GM19455 (cell line): ENCODE results near the gene FMNL2.
"Not testable (repeated sequence)": the region's sequence is repeated elsewhere in the genome, so short reads cannot be mapped to it uniquely, and the experiment has no call there.

Experiments used
- ATAC-seq: cut with Tn5 transposase; IDR thresholded peaks from one replicate; pipeline ENCODE4 v1.9.1; 2021; ENCODE audit not compliant: unreplicated experiment

The FMNL2 gene

DNA sequence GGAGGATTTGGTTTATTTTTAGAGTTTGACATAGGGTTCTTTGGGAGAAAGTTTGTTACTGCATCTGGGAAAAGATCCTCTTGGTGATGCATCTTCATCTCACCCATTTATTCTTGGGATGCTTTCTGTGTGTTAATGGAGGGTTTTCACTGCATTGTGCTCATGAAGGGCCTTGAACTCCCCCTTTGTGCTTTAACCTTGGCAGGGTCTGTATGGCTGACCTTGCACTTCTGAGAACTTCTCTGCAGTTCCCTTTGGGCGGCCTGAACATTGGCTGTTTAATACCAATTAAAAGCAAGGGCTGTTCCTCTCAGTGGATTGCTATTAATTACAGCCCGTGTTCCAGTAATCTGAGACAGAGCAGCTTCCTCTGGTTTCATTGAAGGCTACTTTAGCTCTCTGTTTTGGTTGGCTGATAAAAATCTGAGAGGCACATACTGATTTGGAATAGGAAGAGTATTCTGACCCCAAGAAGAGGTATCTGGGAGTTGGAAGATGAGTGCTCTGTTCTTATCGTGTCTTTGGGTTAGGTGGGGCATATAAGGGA is 37.5 kb downstream of the FMNL2 start:
- ATAC-seq = no peak

DNA sequence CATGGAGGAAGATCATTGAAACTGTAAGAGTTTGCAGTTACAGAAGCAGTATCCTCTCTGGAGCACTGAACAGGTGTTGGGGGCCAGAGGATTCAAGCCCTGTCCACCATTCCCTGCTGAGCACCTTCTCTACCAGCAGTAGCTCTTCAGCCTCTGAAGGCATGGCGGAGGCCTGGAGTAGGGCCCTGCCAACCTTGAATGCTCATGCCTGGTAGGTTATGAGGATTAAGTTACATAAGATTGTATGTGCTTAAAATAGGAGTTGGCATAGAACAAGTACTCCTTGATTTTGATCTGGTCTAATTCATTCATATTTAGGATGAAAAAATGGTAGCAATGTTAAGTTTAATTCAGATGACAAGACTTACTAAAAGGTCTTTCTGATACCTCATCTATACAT is 40.2 kb downstream of the FMNL2 start:
- ATAC-seq = no peak

DNA sequence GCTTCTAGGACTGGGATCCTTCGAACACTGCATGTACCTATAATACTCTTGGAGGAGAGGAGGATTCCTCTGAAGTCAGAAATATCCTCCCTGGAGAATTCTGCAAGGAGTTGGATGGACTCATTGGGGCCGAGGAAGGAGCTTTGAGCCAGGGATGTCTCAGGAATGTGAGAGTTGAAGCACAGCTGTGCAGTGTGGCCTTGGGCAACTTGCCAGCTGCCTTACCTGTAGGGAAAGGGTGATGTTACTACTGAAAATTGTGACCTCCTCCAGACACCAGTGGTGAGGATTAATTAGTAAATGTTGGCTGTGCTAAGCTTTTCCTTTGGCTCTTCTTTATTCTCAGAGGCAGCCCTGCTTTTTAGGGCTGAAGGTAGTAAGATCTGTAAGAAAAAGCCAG is 41.4 kb downstream of the FMNL2 start:
- no peak for ATAC-seq

DNA sequence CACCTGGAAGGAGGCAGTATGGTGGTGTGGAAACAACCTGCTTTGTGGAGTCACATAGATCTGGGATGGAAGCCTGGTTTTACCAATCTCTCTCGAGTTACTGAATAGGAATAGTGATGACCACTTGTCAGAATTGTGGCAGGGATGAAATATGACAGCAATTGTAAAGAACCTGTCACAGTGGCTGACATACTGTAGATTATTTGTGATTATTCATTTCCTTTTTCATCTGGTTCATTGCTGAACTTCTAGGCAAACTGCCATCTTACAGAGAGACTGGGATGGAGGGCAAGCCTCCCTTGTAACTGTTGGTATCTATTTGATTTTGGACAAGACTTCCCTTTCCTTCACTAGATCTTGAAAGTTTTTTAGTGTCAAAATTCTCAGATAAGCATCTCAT is 42.0 kb downstream of the FMNL2 start:
- ATAC-seq = no peak

DNA sequence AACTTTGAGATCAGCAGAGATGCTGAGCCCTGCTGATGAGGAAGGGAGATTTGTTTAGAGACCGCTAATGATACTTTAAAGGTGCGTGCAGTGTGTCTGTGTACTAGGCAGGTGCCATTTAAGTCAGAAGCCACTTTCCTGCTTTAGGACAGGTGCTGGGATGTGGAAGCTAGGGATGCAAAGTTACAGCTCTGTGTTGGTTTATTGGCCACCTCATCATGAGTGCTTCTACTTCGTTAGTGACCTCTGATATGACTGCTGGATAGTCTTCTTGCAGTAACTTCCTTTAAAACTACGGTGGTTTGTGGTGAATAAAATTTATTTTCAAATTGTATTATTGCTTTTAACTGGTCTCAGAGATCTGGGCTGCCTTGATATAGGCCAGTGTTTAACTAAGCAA is 44.1 kb downstream of the FMNL2 start:
- no peak for ATAC-seq

DNA sequence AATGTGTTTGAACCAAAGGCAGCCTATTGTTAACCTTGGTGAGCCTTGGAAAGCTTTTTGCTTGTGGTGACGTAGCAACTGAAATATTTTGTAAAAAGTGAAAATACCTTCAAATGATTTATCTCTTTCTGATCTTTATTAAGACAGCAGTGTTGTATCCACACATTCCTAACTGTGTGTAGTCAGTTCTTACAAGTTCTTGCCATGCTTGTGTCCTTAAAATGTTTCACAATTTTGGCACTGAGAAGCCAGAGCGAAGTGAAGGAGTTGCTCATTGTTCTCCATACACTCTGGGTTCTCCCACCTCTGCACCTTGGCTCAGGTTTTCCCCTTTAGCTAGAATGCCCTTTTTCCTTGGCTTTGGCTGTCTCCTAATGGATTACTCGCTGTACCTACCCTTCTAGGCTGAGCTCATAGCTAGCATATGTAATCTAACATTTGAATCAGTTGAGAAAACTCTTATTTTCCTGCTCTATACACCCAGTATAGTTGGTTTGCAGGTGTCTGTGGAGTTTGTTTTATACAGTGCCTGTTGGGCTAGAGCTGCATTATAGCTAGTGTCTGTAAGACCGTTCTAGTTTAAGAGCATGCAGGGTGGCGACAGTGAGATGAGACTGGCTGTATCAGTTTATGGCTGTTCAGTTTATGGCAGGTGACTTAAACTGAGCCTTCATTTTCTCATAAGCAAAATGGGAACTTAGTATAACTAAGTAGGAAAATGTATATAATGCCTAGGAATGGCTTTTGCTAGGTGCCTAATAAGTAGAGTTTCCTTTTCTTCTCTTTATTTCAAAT is 45.5 kb downstream of the FMNL2 start:
- ATAC-seq = no peak

DNA sequence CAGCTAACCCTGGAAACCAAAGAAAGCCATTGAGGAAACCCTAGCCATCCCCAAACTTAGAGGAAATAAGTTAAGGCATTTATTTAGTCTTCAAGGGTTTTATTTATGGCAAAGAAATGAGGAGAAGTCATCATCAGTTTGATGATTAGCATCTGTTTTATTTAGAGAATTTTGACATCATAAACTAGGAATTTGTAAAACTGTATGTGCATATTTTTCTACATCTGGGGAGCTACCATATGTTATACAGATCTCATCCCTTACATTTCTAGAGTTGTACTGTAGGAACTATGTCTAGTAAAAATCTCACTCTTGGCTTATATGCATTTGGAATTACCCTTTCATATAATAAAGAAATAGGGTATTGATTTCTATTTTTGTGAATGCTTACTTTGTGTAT is 48.7 kb downstream of the FMNL2 start:
- ATAC-seq = no peak

DNA sequence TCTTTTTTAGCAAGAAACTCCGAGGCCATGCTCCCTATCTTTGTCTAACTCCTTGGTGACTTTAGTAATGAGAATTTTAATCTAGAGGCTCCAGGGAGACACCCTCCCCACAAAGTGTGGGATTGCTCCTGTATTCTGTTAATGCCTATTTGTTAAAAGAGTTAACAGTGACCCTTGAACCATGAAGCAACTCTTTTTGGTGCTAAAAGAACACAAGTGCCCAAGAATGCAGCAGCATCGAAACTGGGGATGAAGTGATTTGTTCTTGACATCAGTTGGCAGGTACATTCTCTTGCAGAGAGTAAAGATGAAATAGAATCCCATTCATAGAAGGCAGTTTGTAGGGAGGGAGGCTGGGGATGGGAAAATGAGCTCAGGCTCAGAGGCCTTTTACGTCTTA is 50.0 kb downstream of the FMNL2 start:
- ATAC-seq = no peak

DNA sequence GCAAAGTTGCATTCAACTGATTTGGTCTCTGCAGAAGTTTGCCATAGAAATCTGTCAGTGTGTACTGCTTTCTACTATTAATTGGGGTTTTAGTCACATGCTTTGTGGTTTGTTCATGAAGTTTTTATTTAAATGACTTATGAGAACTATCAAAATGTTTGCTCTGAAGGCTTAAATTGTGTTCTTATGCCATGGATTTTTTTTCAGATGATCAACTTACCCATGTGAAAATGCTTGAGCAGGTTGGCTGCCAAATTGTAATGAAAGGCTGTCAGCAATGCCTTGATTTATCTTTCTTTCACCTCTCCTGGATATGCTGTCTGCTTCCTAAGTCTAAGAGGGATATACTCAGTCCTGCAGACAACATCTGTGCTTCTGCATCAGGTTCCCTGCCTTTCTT is 50.7 kb downstream of the FMNL2 start:
- ATAC-seq = no peak

DNA sequence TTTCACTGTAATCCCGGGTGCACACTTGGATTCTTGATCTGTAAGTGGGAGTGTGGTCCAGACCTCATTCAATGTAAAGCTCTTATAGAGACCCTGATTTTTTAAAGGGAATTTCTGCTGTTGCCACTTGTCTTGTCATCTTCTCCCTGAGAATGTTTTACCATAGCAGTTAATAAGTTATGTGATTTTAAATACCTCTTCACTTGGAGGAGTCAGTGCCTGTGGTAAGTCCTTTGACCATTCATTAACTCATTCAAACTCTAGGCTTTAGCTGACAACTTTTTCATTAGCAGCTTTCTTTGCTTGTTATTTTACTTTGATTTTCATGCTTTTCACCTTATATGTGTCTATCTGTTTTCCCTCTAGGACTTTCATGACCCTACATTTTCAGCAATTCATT is 51.3 kb downstream of the FMNL2 start:
- no peak for ATAC-seq

DNA sequence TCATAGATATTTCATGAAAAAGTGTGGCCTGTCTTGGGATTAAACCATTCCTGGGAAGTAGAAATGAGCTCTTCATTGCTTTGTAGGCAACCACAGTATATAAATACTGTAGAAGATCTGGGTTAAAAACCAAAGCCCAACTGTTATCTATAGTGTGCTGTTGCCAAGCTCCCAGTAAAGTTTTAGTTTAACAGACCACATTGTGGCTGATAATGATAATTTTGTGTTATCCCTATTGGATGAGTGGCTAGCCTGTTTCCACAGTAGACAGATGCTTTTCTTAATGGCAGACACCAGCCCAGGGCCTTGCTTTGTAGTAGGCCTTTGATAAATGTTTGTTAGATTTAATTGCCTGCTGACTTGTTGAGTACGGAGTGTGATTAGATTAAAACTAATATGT is 52.1 kb downstream of the FMNL2 start:
- no peak for ATAC-seq

DNA sequence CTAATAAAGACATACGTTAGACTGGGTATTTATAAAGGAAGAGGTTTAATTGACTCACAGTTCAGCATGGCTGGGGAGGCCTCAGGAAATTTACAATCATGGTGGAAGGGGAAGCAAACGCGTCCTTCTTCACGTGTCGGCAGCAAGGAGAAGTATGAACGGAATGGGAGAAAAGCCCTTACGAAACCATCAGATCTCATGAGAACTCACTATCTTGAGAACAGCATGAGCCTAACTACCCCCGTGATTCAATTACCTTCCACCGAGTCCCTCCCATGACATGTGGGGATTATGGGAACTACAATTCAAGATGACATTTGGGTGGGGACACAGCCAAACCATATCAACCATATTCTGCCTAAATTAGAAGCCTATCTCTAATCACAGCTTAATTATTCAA is 53.3 kb downstream of the FMNL2 start:
- not testable (repeated sequence) for ATAC-seq

DNA sequence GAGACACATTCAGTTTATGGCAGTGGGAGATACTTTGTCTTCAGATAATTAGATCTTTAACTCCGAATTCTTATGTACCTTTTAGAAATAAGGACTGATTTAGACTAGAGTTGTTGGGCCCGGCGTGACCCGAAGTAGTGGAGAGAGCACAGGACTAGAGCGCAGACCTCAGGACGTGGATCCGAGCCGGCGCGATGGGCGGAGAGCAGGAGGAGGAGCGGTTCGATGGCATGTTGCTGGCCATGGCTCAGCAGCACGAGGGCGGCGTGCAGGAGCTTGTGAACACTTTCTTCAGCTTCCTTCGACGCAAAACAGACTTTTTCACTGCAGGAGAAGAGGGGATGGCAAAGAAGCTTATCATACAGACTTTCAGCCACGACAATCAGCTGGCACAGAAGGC is 54.5 kb downstream of the FMNL2 start:
- ATAC-seq = no peak

DNA sequence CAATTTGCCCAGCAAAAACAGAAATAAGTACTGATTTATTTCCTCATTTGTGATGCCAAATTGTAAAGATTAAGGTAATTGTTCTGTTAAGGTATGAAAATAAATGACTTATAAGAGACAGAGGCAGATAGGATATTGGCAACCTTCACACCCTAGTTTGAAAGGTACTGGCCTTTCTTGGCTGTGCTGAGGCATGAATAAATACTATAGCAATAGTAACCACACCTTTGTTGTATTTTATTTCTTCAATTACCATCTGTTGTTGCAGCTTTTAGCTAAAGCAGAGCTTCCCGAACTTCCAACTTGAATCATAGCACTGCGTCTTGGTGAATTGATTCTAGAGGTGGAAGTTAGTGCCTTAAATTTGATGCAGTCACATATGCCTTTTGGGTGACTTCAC is 55.9 kb downstream of the FMNL2 start:
- ATAC-seq = no peak

DNA sequence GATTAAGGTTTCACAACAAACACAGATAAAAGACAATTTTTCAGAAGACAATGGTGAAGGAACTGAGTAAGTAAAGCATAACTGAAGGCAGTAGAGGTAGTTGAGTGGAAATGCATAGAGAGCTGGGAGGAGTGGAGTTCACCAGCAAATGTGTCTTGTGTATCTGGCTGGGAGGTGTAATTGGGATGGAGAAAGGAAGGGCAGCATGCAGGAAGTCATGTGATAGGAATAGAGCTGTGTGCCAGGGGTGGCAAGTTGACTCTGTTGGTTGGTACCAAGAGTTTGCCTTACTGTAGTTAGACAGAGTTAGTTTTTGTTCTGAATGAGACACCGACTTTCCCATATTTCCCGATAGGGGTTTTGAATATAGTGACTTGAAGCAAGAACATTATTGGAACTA is 56.3 kb downstream of the FMNL2 start:
- no peak for ATAC-seq

DNA sequence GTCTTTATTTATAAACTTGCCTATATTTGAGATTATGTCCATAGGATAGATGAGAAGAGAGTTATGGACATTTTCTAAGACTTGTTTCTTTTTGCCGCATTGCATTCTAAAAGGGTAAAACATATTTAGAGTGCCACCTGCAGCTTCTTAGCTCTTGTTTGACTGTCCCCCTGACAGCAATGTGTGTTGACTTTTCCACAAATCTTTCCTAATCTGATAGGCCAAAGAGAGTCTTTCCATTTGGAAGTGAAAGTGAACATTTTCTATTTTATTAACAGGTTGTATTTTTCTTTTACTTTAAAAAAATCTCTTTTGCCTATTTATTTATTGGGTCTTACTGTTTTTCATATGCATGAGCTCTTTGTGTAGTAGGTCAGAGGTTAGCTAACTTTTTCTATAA is 58.4 kb downstream of the FMNL2 start:
- no peak for ATAC-seq

DNA sequence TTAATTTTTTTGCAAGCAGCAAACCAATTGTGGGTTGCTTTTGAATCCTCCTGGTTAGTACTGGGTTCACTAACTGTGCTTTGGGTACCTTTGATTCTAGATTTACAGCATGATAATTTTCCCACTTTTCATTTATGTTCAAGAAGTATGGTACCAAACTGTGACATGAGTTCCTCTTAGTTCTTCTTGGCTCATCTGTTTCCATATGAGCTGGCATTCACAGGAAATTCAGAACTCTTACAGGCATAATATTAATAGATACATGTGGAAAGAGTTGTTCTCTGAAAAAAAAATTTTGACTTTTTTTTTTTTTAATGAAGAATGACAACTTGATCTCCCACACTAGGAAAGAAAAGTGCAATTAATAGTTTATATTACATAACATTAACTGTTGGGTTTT is 59.4 kb downstream of the FMNL2 start:
- no peak for ATAC-seq

DNA sequence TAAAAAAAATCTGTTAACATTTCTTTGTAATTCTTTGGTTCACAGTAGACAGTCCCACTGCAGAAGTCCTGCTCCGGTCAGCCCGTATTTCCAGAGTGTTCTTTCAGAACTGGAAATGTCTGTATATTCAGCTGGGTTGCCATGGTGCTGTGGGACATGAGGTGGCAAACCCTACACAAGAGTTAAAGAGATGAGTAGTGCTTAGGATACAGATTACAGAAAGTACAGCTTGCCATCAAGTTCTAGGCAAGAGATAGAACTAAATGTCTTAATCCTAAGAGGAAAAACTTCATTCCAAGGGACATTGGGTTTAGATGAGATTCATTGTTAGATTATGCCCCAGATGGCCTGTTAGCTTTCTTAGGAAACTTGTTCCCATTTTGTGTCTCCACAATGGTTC is 60.1 kb downstream of the FMNL2 start:
- ATAC-seq = no peak

DNA sequence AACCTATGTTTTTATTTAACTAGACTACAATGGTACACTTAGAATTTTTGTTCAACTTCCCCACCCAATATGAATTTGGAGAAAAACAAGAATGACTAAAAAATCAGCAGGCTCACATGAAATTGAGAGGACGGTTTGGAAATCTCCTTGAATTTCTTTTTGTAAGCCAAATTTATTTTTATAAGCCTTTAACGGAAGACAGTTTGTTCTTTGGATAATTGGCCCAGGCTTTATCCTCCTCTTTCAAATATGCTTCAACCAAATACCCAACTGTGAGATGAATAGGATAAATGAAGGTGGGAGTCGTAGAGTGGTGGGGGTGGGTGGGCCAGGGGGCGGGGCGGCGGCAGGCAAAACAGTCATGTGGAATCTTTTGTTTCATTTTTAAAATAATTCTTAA is 60.6 kb downstream of the FMNL2 start:
- ATAC-seq = no peak

DNA sequence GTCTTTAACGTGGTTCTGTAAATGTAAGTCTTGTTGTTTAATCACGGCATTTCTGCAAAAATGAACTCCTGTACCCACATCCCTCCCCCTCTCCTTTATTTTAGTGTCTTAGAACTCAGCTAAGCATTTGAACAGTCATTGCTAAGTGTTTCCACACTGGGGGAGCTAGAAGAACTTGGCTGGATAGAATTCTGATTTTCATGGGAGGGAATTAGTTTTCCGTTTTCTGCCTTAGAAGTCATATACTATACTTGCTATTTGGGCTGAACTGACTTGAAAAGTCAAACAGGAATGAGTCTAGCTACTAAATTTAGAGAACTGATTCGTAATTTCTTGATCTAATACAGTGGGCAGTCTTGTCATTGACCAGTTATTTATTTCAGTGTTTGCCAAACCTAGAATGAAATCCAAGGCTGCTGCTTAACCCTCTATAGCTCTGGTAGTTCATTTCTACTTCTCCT is 61.1 kb downstream of the FMNL2 start:
- no peak for ATAC-seq

DNA sequence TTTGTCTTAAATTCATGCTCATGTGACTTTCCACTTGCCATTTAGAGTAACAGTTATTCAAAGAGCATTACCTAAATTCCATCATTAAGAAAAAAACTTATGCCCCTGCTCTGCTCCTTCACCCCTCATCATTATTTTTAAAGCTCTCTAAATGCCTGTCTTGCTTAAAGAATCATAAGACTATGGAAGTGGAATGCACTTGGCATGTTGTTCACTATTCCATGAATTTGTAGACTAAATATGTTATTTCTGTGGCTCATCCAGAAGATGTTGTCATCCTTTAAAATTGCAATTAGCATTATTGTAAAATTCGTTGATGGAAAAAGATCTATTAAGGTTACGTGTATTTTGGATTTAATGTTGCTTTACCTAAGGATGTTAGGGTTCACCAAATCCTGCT is 61.8 kb downstream of the FMNL2 start:
- no peak for ATAC-seq

DNA sequence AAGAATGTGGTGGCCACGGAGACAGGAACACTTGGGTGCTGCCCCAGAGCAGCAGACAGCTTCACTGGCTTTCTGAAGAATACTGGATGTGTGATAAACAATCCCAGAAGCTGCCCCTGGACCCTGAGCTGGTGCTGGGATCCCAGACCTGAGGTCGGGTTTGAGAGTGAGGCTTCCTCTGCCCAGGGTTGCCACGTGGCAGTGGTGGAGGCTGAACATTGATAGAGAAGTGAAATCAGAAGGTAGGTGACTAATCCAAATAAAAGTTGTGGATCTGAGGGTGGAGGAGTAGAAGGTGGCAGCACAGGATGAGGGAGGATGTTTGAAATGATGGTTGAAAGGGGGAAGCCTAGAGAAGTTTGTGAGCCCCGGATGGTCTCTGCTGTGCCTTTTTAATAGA is 64.0 kb downstream of the FMNL2 start:
- ATAC-seq = no peak

DNA sequence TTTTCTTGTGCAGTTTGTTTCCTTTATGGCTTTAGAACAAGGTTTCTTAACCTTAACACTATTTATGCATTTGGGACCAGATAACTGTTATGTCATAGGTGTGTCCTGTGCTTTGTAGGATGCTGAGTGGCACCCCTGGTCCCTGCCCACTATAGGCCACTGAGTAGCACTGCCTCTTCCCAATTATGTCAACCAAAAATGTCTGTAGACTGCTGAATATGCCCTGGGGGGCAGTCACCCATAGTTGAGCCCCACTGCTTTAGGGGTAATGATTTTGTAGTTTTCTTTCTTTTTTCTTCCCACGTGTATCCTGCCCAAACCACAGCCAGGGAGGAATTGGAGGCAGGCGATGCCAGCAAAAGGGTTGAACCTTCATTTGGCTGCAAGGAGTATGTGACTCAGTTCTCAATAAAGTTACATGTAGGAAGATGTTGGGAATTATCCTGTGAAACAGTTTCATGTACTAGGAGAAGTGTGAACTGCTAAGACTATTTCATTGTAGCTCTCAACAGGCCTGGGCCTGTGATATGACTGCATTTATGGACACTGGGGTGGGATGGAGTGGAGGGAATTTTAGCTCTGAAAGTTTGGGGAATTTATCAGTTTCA is 65.7 kb downstream of the FMNL2 start:
- no peak for ATAC-seq
